ENCODE measurements around the gene PMS2.
"Not testable (repeated sequence)": the region's sequence is repeated elsewhere in the genome, so short reads cannot be mapped to it uniquely, and the experiment has no call there.

The PMS2 gene

GRCh38 chr7:6012355-6013104 is 3.7 kb upstream of the PMS2 start:
- no peak for DNase-seq

DNA sequence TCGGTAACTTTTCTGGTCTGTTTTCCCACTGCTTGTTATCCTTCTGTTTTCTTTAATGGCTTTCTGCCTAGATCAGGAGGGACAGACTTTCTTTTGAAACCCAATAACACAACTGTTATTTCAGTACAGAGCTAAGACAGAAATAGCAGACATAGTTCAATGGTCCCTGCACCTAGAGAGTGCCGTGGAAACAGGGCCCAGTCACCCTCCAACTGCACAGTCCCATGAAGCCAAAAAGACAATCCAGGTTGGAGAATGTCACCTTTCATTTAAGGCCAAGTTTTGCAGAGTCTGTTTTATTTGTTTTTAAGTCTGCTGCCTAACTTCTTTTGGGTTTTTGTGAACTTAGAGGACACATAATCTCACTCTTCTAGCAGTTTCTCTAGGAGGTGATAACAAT is 2.7 kb upstream of the PMS2 start:
- DNase-seq = no peak

DNA sequence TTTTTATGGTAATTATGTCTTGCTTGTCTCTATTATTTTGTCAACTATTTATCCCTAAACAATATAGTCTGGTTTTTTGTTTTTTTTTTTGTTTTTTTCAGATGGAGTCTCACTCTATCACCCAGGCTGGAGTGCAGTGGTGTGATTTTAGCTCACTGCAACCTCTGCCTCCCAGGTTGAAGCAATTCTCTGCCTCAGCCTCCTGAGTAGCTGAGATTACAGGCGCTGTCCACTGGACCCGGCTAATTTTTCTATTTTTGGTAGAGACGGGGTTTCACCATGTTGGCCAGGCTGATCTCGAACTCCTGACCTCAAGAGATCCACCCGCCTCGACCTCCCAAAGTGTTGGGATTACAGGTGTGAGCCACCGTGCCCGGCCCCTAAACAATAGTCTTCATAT is 1.5 kb upstream of the PMS2 start:
- DNase-seq = not testable (repeated sequence)

DNA sequence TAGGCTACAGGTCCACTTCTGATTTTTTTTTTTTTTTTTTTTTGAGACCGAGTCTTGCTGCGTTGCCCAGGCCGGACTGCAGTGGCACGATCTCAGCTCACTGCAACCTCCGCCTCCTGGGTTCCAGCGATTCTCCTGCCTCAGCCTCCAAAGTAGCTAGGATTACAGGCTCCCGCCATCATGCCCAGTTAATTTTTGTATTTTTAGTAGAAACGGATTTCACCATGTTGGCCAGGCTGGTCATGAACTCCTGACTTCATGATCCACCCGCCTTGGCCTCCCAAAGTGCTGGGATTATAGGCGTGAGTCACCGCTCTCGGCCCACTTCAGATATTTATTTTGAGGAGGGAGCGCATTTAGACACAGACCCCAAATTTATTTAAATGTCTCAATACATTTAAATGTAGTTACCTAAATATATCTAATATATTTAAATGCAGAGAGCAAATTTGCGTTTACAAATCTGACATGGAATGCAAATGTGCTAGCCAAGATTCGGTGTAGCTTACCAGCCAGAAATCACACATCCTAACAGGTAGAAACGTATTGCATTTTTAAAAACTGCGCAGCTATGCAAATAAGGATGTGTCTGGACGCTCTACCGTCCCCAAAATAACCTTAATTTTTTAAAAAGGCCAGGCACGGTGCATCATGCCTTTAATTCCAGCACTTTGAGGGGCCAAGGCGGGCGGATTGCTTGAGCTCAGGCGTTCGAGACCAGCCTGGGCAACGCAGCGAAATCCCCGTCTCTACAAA is 836 bp downstream of the PMS2 start:
- DNase-seq = not testable (repeated sequence)

DNA sequence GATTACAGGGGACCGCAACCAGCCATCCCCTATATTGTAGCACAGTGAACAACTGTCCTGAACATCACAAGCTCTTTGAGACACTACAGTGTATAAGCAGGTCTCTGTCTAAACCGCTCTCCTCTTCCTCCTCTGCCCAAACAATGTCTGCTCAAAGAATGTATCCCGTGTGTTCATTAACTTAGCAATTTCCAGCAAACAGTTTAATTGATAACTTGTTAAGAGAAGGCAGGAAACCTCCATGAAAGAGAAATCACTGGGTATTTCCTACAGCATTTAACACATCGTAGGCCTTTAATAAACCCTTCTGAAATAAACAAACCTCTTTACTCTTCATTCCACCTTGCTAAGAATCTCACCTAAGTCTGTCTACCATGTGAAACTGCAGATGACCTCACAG is 1.5 kb downstream of the PMS2 start:
- DNase-seq = no peak

GRCh38 chr7:5997210-5997808 is 11.5 kb downstream of the PMS2 start:
- DNase-seq = peak; percentile 22

DNA sequence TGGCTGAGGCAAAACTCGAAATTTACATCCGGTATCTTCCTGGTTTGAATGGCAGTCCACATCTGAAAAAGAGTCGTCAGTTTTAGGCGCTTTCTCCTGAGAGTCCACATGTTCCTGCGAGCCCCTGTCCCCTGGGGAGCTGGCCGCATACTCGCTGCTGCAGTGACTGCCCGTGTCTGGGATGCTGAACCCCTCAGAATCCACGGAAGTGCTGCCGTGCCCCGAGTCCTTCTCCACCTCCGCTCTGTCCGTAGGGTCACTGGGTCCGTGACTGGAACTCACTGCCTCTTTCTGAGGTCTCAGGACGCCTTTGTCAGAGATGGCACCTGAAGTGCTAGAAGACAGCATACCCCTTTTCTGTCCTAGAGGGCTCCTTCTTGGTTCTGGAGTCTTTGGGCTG is 21.8 kb downstream of the PMS2 start:
- DNase-seq = not testable (repeated sequence)

- not testable (repeated sequence) for DNase-seq
Measured at GRCh38 chr7:5979680-5980314, 29.1 kb downstream of the PMS2 start.

DNA sequence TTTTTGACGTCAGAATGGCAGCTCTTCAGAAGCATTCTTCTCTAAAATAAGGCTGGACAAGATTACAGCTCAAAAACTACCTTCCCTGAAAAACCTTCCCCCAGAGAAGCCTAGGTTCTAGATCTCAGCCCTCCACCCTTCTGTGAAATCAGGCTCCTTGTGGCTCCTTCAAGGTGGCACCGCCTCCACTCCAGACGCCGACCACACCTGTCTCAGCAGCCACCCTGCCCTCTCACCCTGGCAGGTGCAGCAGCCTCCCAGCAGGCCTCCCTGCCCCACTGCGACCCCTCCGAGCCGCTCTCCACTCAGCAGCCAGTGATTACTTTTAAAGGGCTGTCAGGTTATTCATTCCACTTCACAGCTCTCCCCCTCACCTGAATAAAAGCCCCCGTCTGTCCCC is 35.3 kb downstream of the PMS2 start:
- DNase-seq = not testable (repeated sequence)

- not testable (repeated sequence) for DNase-seq
Measured at GRCh38 chr7:5970347-5970911, 38.4 kb downstream of the PMS2 start, which contains the start of gene RSPH10B. RSPH10B (minus strand) TSS chr7:5970689; CDS start chr7:5967116, 3,573 bp downstream.

DNA sequence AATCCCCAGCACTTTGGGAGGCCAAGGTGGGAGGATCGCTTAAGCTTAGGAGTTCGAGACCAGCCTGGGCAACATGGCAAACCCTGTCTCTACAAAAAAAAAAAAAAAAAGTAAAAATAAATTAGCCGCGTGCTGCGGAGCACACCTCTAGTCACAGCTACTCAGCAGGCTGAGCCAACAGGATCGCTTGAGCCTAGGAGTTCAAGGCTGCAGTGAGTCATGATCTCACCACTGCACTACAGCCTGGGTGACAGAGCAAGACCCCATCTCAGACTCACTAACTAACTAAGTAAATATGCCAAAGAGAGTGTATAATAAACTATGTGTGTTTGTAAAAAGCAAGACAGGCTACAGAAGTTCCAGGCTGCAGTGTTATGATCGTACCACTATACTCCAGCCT is 45.0 kb downstream of the PMS2 start:
- not testable (repeated sequence) for DNase-seq

GRCh38 chr7:5963205-5963604 is 45.6 kb downstream of the PMS2 start:
- DNase-seq = not testable (repeated sequence)

- DNase-seq = not testable (repeated sequence)
Measured at GRCh38 chr7:5934945-5935450, 73.9 kb downstream of the PMS2 start.

DNA sequence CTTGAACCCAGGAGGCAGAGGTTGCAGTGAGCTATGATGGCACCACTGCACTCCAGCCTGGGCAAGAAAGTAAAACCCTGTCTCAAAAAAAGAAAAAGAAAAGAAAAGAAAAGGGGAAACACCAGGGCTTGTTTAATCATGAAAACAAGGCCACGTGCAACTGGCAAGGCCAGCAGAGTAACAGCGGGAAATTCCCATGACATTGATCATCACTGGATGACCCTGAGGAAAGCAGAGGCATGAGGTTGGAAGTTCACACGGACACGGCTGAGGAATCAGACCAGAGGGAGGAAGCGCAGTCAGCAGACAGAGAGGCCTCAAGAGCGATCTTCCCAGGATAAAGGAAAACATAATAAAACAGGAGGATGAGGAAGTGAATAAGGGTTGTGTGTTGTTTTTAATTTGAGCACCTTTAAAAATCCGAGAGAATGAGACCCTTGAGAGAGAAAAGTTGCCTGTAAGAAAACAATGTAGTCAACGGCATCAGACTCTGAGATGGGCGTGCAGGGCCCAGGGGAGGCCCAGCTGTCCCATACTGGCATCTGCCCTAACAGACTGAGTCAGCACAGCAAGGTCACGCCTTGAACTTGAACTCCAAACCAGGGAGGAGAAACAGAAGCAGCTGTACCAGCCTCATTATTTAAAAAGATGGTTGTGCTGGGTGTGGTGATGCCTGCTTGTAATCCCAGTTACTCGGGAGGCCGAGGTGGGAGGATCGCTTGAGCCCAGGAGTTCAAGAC is 76.8 kb downstream of the PMS2 start:
- not testable (repeated sequence) for DNase-seq

GRCh38 chr7:5931250-5931649 is 77.6 kb downstream of the PMS2 start:
- not testable (repeated sequence) for DNase-seq

DNA sequence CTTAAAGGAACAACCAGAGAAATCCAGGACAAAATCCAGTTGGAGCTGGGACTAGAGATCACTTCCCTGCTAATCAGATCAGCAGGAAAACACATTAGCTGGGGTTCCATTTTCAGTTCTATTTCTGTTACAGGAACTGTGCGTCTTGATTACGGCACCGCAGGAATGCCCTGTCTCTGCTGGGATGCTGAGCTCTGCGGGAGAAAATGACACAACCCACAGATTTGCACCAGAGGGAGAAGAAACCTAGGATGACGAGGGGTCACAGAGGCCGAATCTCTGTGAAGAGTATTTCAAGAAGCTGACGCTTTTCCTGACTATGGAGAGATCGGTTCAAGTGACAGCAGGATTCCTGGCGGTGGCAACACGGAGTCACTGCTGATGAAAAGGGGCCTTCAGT is 78.6 kb downstream of the PMS2 start:
- DNase-seq = not testable (repeated sequence)

- DNase-seq = not testable (repeated sequence)
Measured at GRCh38 chr7:5926263-5926870, 82.5 kb downstream of the PMS2 start.

DNA sequence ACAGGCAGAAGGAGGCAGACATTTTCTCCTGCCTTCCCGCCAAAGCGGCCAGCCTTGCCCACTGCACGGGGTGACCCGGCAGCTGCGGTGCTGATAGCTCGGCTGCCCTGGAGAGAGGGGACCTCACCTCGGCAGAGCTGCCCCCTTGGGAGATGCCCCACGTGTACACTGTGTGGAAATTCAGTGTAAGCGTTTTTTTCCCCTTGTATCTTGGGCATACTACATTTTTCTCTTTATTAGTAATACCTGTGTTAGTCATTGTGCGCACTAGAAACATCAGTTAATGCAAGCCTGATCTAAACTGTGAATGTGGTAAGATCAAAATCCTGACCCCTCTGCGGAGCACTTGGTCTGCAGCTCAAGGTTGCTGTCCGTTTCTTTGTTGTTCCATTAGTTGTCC is 84.2 kb downstream of the PMS2 start:
- not testable (repeated sequence) for DNase-seq

GRCh38 chr7:5924180-5924579 is 84.7 kb downstream of the PMS2 start:
- DNase-seq = not testable (repeated sequence)
